GM18873 (cell line): Measurements from ENCODE around the gene PYCARD.
"Not testable (repeated sequence)": the region's sequence is repeated elsewhere in the genome, so short reads cannot be mapped to it uniquely, and the experiment has no call there.

Experiments used
- ATAC-seq: cut with Tn5 transposase; IDR thresholded peaks from one replicate; pipeline ENCODE4 v1.9.1; 2021; ENCODE audit warnings: mild to moderate bottlenecking, moderate library complexity, moderate number of reproducible peaks; ENCODE audit not compliant: unreplicated experiment, low FRiP score

Gene PYCARD

DNA sequence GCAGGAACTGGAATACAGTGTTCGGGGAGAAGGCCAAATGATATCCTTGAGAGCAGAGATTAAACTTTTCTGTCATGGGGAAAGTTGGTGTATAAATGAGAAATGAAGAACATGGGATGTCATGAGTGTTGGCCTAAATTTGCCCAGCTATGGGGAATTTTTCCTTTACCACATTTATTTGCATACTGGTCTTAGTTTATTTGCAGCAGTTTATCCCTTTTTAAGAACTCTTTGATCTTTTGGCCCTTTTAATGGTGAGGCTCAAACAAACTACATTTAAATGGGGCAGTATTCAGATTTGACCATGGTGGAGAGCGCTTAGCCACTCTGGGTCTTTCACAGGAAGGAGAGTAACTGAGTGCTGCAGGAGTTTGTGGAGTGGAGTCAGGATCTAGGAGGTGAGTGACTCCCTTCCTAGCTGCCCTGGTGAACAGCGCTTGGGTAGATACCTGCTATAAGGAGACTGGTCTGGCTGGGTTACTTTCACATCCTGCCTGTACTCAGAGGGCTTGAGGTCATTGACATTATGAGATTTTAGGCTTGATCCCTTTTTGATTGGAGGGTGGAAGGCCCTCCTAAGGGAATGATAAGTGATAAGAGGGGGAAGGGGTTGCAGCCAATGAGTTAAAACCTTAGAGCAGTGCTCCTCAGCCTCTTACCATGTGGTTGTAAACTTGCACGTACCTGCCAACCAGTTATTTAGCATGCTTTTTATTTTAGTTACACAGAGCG is 10.7 kb downstream of the PYCARD start:
- ATAC-seq, result no peak

DNA sequence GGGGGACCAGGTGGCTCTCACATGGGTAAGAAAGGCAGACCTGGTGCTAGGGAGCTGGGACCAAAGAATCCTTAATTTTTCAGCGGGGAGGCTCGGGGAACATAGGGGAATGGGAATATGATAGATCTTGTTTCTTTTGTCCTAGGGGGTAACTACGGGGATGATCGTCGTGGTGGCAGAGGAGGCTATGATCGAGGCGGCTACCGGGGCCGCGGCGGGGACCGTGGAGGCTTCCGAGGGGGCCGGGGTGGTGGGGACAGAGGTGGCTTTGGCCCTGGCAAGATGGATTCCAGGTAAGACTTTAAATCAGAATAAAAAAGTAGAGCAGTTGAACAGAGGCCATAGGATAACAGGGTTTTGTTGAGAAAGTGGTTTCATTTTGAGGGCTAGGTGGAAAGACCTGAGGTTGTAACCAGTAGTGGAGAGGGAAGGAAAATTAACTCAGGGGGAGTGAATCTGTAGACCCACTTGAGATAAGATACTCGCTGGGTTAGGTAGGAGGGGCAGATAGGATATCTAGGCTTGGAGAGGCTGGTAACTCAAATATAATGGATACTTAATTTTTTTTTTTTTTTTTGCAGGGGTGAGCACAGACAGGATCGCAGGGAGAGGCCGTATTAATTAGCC is 11.6 kb downstream of the PYCARD start:
- no peak for ATAC-seq

GRCh38 chr16:31190061-31190460 is 12.5 kb downstream of the PYCARD start:
- ATAC-seq, result no peak

DNA sequence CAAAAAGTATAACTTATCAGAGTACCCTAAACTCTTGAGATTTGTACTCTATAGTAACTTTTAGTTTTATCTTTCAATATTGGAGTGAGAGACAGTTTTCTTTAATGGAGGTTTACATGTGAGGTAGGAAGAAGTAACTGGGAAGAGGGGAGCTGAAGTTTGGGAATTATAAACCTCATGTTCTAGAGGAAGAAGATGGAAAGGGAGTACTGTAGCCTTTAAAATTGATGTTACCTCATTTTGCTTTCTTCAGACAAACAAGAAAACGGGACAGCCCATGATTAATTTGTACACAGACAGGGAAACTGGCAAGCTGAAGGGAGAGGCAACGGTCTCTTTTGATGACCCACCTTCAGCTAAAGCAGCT is 13.2 kb downstream of the PYCARD start:
- ATAC-seq, result no peak

DNA sequence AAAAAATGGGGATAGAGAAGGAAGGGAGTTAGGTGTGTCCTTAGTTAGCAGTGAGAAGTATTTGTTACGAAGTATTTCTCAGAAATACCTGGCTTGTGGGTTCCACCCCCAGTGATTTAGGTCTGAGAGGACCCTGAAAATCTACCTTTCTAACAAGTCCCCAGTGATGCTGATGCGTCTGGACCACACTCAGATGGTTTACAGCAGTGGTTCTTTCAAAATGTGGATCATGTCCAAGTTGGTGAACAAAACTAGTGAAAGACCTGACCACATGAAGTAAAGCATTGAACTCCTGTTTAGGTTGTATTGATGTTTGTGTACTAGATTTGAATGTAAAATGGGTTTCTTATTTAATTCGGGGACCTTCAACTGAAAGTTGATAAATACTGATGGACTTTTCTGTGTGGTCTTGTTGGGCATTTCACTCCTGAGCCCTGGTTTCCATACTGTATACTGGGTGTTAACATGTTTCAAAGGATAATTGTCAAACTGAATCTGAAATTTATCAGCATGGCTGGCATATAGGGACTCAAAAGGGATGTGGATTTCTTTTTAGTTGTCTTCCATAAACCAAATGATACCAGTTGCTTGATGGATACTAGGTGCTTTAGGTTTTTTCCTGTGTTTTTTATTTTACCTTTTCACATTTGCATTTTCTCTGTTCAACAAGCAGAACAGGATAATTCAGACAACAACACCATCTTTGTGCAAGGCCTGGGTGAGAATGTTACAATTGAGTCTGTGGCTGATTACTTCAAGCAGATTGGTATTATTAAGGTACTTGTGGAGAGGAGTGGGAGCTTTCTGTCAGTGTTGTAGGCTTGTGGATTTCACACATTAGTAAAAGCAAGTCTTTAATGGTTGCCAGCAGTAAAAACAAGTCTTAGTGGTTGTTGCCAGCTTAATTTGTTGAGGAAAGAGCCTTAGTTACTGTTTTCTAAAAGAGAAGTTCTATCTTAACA is 13.8 kb downstream of the PYCARD start:
- ATAC-seq, result no peak

- ATAC-seq, result no peak
These were observed 14.8 kb downstream of the PYCARD start for GRCh38 chr16:31187808-31188189.

DNA sequence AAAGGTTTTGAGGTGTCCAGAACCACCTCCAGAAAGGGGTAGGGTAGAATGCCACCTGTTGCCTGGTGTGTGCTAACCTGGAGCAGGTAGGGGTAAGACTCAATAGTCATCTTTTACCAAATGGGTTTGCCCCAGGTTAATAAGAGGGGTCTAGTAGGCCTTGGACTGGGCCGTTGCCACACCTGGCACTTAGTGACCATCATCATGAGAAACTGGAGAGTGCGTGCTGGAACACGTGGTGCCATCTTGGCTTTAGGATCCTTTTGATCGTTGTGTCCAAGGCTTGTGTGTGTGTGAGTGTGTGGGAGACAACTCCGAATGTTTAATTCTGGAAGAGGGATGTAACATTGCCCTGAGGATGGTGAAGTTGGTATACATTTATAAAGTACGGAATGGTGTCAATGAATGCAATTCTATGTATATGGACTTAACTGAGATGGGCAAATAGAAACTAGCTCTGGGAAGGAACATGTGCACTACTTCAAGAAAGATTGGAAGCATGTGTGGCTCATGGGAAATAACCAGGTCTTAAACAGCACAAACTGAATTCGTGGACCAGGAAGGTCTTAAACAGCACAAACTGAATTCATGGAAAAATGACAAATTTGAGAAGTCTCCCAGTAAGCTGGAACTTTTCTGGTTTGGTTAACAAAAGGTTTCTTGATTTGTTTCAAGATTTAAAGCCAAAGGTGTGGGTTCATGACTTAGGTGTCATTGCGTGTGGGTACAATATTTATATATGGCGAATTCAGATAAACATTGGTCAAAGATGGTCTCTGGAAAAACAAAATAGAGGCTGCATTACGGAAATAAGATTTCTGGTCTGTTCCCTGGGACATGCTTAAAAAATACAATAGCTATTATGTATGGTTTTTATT is 15.4 kb downstream of the PYCARD start:
- no peak for ATAC-seq

DNA sequence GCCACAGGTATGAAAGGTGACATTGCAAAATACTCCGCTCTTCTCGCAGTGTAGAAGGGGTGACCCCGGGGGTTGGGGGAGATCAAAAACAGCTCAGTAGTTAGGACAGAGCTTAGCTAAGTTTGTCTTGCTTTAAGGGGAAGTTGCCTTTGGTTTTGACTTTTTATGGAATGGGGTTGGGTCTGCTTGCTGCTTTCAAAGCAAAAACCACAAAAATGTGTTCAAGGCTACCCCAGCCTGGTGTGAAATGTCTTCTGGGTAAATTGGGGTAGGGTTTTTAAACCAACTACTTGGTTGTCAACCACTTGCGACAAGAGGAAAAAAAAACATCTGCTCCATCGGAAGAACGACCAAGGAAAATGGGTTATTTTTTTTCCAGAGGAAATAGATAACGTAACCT is 16.4 kb downstream of the PYCARD start:
- ATAC-seq, result no peak

DNA sequence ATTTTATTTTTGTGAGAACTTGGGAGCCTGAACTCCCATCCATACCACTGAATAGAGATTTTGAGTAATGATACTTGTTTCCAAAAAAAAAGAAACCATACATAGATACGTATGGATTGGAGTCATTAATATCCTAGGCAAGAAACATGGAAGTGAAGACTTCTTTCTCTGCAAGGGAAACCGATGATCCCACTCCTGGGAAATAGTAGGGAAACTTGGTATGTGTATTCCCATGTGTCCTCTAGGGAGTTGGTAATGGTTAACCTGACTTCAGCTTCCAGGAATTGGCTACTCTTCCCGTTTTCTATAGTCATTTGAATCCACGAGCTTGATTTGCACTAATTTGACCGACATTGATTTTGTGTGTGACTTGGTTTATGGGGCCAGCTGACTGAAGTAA is 17.2 kb downstream of the PYCARD start:
- no peak for ATAC-seq

GRCh38 chr16:31184888-31185287 is 17.7 kb downstream of the PYCARD start:
- no peak for ATAC-seq

- no peak for ATAC-seq
These were observed 18.8 kb downstream of the PYCARD start for GRCh38 chr16:31183432-31184428.

DNA sequence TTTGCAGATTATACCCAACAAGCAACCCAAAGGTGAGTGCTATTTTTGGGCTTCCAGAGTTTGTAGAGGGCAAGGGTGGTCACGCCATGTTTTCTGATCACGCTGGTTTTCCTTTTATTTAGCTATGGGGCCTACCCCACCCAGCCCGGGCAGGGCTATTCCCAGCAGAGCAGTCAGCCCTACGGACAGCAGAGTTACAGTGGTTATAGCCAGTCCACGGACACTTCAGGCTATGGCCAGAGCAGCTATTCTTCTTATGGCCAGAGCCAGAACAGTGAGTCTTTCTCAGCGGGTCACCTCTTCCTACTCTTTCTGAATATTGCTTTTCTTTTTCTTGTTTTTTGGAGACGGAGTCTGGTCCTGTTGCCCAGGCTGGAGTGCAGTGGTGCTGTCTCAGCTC is 20.2 kb downstream of the PYCARD start:
- no peak for ATAC-seq

GRCh38 chr16:31181102-31181830 is 21.3 kb downstream of the PYCARD start:
- ATAC-seq, result no peak

DNA sequence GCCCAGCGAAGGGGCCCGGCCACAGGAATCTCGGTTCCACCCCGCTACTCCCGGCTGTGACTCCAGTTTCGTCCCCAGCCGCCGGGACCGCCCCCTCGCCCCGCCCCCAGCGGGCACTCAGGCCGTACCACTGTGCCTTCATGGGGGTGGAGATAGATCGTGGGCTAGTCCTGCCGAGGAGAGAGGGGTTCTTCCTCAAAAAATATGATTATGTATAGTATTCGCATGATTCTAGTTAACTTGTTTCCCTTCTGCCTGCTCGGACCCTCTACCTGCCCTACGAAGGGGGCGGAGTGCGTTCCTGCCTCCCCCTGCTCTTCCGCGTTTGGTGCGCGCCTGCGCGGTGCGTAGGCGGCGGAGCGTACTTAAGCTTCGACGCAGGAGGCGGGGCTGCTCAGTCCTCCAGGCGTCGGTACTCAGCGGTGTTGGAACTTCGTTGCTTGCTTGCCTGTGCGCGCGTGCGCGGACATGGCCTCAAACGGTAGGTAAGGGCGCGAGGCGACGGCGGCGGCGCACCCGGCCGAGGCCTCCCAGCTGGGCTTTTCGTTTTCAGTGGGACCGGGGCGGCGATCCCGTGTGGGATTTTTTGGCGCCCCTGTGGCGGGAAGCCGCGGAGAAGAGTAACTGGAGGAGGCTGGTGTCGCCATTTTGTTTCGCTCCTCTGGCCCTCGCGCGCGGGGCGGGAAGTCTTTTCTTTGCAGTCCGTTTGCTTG is 22.7 kb downstream of the PYCARD start, which contains the start of gene FUS:
Gene FUS (plus strand): TSS at position 393 of the 713 bp plus-strand sequence. CDS start 76 bp downstream, at position 469.
- ATAC-seq, result peak; percentile 58

DNA sequence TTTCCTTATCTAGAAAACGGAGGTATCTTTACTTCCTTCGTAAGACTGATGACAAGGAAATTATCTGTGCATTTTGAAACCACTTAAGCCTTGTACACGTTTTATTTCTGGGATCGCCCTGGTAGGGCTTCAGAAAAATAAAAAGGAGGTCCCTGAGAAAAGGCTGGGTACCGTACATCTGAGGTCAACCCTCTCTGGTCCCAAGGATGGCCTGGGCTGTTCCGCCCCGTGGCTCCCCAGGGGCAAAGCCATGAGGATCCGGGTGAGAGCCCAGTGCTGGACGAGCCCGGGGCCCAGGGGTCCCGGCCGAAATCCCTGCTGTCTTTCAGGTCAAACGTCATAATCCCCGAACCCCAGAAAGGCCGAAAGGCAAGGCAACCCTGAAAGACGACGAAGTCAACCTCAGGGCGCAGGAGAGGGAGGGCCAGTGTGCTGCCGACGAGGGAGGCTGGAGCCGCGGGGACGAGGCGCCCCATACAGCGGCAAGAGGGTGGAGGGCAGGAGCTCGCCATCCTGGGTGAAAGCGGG is 23.3 kb downstream of the PYCARD start:
- no peak for ATAC-seq

- ATAC-seq, result no peak
These were observed 25.4 kb downstream of the PYCARD start for GRCh38 chr16:31177136-31177535.

- not testable (repeated sequence) for ATAC-seq
These were observed 32.5 kb downstream of the PYCARD start for GRCh38 chr16:31170048-31170447.
